ENCODE measurements around the gene XYLT1.
"Not testable (repeated sequence)": the region's sequence is repeated elsewhere in the genome, so short reads cannot be mapped to it uniquely, and the experiment has no call there.

Gene XYLT1

DNA sequence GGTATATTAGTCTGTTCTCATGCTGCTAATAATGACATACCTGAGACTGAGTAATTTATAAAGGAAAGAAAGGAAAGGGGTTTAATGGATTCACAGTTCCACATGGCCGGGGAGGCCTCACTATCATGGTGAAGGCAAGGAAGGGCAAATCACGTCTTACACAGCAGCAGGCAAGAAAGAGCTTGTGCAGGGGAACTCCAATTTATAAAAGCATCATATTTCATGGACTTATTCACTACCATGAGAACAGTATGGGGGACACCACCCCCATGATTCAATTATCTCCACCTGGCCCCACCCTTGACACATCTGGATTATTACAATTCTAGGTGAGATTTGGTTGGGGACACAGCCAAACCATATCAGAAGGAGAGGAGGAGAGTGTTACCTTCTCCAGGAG is 17.7 kb upstream of the XYLT1 start:
- DNase-seq (ENCODE audit: low read depth), result no peak
- TF ChIP-seq, protein P1, sequence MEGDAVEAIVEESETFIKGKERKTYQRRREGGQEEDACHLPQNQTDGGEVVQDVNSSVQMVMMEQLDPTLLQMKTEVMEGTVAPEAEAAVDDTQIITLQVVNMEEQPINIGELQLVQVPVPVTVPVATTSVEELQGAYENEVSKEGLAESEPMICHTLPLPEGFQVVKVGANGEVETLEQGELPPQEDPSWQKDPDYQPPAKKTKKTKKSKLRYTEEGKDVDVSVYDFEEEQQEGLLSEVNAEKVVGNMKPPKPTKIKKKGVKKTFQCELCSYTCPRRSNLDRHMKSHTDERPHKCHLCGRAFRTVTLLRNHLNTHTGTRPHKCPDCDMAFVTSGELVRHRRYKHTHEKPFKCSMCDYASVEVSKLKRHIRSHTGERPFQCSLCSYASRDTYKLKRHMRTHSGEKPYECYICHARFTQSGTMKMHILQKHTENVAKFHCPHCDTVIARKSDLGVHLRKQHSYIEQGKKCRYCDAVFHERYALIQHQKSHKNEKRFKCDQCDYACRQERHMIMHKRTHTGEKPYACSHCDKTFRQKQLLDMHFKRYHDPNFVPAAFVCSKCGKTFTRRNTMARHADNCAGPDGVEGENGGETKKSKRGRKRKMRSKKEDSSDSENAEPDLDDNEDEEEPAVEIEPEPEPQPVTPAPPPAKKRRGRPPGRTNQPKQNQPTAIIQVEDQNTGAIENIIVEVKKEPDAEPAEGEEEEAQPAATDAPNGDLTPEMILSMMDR (conservative IDR thresholded peaks at IDR 0.05; ENCODE audit: low read depth, low read length), result no peak
- H3K4me3 ChIP-seq (ENCODE audit: low read depth, low read length), result no peak overlapping the region

DNA sequence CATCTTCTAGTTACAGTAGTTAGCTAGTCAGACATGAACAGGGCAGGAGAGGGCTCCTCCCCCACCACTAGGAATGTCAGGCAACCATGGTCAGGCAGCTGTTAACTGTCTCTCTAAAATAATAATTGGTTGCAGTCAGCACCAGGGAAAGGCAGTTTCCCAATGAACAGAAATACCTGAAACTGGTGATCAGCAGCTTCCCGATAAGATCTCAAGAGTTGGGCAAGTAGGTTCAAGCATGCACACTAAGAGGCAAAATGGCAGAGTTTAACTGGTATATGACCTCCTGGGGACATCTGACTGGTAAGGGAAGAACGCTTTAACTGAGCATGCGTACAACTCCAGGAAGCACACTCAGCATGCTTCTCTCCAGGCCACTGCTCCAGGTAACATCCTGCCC is 12.6 kb upstream of the XYLT1 start:
- no peak for DNase-seq (ENCODE audit: low read depth)
- H3K4me3 ChIP-seq (ENCODE audit: low read depth, low read length), result no peak overlapping the region
- TF ChIP-seq, protein P1 (conservative IDR thresholded peaks at IDR 0.05; ENCODE audit: low read depth, low read length), result no peak

DNA sequence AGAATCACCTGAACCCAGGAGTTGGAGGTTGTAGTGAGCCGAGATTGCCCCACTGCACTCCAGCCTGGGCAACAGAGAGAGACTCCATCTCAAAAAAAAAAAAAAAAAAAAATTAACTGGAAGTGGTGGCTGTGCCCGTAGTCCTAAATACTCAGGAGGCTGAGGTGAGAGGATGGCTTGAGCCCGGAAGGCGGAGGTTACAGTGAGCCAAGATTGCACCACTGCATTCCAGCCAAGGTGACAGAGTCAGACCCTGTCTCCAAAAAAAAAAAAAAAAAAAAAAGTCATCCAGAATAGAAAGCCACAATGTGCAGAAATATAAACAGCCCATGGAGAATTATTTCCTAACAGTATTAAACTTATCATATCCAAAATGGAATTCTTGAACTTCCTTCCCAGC is 11.6 kb upstream of the XYLT1 start:
- DNase-seq (ENCODE audit: low read depth); H3K4me3 ChIP-seq (ENCODE audit: low read depth, low read length): not testable (repeated sequence)

DNA sequence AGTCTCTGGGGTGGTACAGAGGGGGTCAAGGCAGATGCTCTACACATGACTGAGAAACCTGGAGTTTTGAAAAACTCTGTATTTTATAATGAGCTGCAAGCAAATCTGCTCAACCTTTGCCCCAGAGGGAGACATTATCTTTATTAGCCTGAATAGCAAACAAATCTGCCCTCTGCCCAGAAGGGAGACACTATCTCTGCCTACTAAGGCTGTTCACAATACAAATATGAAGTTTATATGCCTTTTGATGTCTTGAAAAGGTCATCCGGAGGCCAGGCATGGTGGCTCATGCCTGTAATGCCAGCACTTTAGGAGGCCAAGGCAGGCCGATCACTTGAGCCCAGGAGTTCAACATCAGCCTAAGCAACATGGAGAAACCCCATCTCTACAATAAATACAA is 11.0 kb upstream of the XYLT1 start:
- no peak for DNase-seq (ENCODE audit: low read depth)
- no peak overlapping the region for H3K4me3 ChIP-seq (ENCODE audit: low read depth, low read length)
- TF ChIP-seq, protein P1 (conservative IDR thresholded peaks at IDR 0.05; ENCODE audit: low read depth, low read length), result no peak

DNA sequence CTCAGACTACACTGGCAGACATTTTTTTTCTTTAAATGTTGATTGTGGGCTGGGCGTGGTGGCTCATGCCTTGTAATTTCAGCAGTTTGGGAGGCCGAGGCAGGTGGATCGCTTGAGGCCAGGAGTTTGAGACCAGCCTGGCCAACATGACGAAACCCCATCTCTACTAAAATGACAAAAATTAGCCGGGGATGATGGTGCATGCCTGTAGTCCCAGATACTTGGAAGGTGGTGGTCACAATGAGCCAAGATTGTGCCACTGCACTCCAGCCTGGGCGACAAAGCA is 6.4 kb upstream of the XYLT1 start:
- not testable (repeated sequence) for H3K4me3 ChIP-seq (ENCODE audit: low read depth, low read length); DNase-seq (ENCODE audit: low read depth)

DNA sequence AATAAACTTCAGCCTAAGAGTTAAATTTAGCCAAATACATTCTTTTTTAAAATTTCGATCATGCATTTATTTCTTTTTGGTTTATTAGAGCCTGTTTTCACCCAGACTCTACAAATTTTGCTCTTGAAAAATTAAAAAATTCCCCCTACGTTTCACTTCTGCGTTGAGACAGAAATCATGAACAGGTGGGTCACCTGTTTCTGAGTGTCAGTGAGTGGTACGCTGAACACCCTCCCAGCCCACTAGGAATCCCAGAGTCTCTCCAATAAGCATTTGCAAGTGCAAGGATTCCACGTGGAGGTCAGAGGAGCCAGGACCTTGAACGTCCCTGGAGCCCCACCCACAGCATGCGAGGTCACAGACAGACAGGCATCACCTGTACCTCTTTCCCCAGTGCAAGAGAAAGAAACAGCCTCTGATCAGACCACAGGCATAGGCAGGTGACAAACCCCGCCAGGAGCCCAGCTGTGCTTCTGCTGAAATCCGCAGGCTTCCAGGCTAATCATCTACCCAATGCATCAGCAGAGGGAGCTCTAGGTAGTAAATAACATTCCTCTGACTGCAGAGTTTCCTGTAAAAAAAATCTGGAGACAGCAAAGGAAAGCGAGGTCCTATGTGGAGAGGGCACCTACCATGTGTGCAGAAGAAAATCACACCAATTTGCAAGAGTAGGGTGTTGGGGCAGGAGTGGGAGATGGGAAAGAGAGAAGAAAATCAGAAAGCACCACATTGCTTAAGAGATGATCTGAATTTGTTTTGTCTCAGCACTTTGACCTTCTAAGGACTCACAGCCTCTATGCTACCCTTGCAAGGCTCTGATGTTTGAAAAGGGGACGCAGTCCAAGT is 5.9 kb upstream of the XYLT1 start:
- no peak overlapping the region for H3K4me3 ChIP-seq (ENCODE audit: low read depth, low read length)
- TF ChIP-seq, protein P1 (conservative IDR thresholded peaks at IDR 0.05; ENCODE audit: low read depth, low read length), result peak; percentile 65
- DNase-seq (ENCODE audit: low read depth), result peak; percentile 70

DNA sequence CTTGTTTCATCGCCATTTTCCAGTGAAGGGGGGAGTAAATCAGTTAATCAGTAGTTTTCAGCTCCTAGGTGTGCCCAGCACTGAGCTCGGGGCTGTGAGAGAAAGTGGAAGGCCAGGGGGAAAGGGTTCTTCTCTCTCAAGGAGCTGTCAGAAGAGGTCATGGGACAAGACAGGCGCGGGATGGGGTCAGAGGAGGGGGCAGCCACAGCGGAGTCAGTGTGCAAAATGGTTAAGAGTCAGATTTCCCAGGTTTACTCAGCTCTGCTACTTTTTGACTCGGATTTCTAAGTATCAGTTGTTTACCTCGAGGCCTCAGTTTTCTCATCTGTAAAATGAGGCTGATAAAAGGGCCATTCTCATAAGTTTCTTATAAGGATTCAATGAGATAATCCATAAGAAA is 4.3 kb upstream of the XYLT1 start:
- TF ChIP-seq, protein P1 (conservative IDR thresholded peaks at IDR 0.05; ENCODE audit: low read depth, low read length), result no peak
- H3K4me3 ChIP-seq (ENCODE audit: low read depth, low read length), result no peak overlapping the region
- DNase-seq (ENCODE audit: low read depth), result no peak

DNA sequence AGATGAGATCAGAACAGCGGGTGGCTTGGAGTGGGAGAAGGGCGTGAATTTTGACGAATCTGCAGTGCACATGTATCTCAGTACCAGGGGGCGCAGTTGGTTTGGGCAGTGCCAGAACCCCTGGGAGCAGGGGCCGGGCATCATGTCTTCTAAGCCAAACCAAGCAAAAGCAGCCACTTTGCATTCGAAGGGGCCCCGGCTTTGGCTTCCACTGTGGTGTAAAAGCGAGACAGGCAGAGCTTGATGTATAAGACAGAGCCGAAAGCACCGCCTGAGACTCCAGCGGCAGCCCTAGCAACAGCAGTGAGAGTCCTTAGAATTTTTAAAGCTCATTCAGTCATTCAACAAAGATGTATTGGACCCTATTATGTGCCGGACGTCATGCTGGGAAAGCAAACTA is 3.8 kb upstream of the XYLT1 start:
- no peak for DNase-seq (ENCODE audit: low read depth)
- TF ChIP-seq, protein P1 (conservative IDR thresholded peaks at IDR 0.05; ENCODE audit: low read depth, low read length), result no peak
- no peak overlapping the region for H3K4me3 ChIP-seq (ENCODE audit: low read depth, low read length)
